GM18858 (cell line): ENCODE measurements around the gene SCYGR4.
A peak's percentile ranks its signal among the peaks of the same experiment; 100 is the strongest.

Source experiments
- ATAC-seq: cut with Tn5 transposase; IDR thresholded peaks from one replicate; pipeline ENCODE4 v1.9.1; 2021; ENCODE audit not compliant: unreplicated experiment

Gene SCYGR4

DNA sequence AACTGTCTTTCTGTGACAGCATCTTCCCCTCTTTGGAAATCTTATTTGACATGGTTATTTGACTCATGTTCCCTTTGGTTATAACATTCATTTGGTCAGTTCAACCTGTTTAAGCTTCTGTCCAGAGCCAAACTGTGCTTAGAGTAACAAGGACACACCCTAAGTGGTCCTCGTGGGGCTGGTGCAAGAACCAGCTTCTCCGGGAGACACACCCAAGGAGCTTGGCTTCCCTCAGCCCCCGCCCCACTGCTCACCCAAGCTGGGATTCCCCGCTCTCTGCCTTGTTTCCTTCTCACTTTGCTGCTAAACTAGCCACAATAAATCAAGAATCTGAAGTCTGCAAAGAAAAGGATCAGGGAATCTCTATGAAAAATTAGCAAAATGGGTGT lies 4.0 kb upstream of the SCYGR4 start:
- no peak for ATAC-seq

DNA sequence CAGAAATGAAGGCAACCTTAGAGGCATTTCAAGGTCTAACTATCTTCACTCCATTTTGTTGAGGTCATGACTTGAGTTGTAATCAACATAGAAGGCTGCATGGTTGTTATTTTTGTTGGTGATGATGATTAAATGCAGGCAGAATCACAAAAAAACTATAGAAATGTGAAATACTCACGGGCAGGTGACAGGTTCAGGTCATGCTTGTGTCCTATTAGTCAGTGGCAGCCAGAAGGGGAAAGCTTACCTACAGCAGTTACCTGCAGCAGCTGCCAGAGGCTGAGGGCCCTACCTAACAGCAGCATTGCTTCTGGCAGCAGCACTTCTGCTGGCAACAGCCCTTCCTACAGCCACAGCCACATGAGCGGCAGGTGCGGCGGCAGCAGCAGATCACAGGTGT lies 3.1 kb upstream of the SCYGR4 start:
- ATAC-seq: no peak

GRCh38 chr2:227614740-227615139 lies 2.6 kb upstream of the SCYGR4 start, which contains the start of gene SCYGR3:
TSS of gene SCYGR3 (minus strand) at chr2:227614840. CDS start at chr2:227614840, 0 bp downstream.
- no peak for ATAC-seq

- ATAC-seq: no peak
Measured at GRCh38 chr2:227615181-227615580, 2.1 kb upstream of the SCYGR4 start.

DNA sequence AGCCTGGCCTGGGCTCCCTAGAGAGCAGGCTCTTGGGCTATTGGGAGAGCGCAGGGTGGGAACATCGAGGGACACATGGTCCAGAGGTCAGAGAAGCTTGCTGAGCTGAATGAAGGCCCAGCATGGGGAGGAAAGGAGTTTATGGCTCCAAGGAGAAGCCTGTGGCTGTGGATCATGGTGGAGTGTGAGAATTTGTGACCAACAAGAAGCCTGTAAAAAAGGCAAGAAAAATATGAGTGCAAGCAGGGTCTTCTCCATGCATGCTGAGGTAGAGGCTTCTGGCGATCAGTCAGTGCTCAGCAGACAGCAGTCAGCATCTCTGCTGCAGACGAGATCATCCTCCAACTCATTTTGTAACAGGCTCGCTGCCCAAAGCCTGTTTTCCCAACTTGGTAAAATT lies 1.4 kb upstream of the SCYGR4 start:
- ATAC-seq: no peak

DNA sequence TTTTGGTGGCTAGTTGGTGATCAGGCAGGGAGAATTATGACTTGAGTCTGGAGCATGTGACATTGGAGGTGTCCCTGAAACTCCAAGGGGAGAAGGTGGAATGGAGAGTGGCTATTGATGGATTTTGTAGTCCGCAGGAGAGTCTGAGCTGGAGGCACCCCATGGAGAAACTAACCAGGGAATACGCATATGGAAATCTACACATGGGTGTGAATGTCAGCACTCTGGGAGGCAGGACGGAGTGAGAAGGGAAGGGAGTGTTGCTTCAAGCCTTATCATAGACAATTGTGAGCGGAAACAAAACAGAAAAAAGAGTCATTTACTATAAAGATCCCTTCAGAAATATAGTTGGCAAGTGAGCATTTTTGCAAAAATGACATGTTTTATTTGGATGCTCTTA lies 667 bp upstream of the SCYGR4 start:
- ATAC-seq: no peak

- no peak for ATAC-seq
Measured at GRCh38 chr2:227623226-227623625, 5.9 kb downstream of the SCYGR4 start.

DNA sequence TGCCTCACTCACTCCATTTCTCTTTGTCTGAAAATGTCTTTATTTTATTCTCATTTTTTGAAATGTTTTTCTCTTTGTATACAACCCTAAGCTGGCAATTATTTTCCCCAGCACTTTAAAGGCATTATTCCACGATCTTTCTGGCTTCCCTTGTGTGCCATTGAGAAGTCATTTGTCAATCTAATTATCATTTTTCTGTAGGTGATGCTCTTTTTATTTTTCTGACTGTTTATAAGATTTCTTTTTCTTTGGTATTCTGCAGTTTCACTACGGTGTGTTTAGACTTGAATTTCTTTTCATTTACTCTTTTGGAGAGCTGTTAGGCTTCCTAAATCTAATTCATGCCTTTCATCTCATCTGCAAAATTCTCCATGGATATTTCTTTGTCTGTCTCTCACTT lies 8.1 kb downstream of the SCYGR4 start:
- ATAC-seq: no peak

- ATAC-seq: no peak
Measured at GRCh38 chr2:227626580-227627151, 9.4 kb downstream of the SCYGR4 start.

GRCh38 chr2:227627769-227628168 lies 10.5 kb downstream of the SCYGR4 start:
- peak; percentile 99 for ATAC-seq

GRCh38 chr2:227629435-227629834 lies 12.1 kb downstream of the SCYGR4 start:
- no peak for ATAC-seq

- no peak for ATAC-seq
Measured at GRCh38 chr2:227630322-227630721, 13.0 kb downstream of the SCYGR4 start.

- ATAC-seq: no peak
Measured at GRCh38 chr2:227632827-227633226, 15.5 kb downstream of the SCYGR4 start.

DNA sequence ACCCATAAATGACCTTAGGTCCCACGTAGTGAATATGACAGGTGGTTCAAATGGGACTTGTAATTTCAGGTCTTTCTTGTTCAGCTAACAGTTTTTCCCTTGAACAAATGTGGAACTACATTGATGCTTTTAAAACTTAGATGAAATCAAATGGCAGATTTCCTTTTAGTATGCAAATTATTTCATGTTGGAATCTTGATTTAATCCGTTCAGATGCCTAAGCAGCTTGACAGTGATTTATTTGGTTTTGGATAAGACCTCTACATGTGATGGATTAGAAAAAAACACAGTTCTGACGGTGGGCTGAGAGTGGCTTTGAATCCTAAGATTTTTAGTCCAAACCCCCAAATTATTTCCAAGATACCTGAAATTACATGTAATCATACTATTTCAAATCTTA lies 16.9 kb downstream of the SCYGR4 start:
- ATAC-seq: no peak

DNA sequence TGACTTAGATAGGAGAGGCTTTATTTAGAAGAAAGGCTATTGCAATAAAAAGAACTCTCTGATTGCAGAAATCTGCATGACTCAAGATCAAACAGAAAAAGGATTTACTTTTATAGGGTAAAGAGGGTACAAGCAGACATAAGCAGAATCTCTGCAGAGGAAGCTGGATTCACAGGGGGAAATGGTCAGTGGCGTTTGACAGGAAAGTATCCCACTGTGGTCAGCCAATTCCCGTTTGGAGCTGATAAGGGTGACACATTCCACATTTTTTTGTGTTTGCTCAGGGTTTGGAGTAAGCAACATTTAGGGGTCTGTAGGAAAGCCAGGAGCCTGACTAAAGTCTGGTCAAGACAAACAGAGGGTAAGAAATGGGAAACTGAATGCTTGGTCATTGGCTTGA lies 25.4 kb downstream of the SCYGR4 start:
- no peak for ATAC-seq

DNA sequence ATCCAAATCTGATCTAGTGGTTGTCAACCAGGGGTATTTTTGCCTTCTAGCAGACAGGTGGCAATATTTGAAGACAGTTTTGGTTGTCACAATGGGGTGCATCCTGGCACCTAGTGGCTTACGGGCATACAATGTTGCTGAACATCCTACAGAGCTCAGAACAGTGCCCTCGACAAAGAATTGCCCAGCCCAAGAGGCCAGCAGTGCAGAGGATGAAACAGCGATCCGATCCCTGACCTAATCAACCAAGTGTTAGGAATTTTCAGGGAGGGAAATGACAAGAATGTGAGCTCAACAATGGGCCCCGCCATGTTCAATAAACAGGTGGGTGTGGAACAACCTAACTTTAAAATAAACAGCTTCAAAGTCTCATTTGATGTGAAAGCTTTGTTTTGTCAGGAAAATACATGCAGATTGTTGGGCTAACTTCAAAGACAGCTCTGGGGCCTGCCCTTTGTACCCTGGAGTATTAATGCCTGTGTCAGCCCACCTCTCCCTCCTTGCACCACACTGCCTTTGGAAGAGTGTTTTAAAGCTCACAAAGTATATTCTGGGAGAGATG lies 26.8 kb downstream of the SCYGR4 start:
- ATAC-seq: no peak

- ATAC-seq: no peak
Measured at GRCh38 chr2:227653419-227653818, 36.1 kb downstream of the SCYGR4 start.

GRCh38 chr2:227654426-227654825 lies 37.1 kb downstream of the SCYGR4 start:
- no peak for ATAC-seq

GRCh38 chr2:227655454-227655853 lies 38.2 kb downstream of the SCYGR4 start:
- ATAC-seq: no peak

- ATAC-seq: no peak
Measured at GRCh38 chr2:227657199-227657845, 40.0 kb downstream of the SCYGR4 start.

- ATAC-seq: no peak
Measured at GRCh38 chr2:227661025-227661649, 43.8 kb downstream of the SCYGR4 start.

DNA sequence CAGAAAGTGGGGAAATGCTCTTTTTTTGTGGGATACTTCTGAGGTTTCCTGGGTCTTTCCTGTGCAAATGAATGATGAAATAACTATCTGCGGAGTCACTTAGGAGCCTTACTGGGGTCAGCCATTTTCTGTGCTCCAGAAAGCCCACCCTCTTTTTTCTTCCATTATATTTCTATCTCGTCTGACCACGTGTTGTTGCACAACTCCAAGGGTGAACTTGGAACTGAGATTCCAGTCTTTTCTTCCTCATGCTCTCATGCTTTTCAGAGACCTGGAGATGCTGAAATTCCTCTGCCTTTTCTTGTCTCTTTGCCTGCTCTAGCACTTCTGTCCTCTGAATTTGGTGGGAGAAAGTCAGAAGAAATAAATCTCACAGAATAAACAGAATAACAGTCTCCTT lies 44.5 kb downstream of the SCYGR4 start:
- ATAC-seq: no peak
